Lower lobe of right lung (tissue), 2 donors: ENCODE measurements around the gene ENPP3. TPM values are rescaled to one million over a fixed set of nuclear protein-coding genes. Genes with fewer than 3 reads are reported as not detected.

ENCODE experiments used
- ATAC-seq, 2 donors: fragments of 200-7000 bp; cut with Tn5 transposase; one replicate each; pipeline ENCODE4 v1.9.1; 2020 to 2022; ENCODE audit warnings: mild to moderate bottlenecking in 2 of 2, moderate library complexity in 2 of 2
- DNase-seq: peaks from one replicate; pipeline ENCODE4 v3.0.0-alpha.2; 2020
- H3K27ac ChIP-seq: fragments of 200-600 bp; one replicate; pipeline ENCODE4 v1.8.0; 2022
- H3K27me3 ChIP-seq: fragments of 200-600 bp; one replicate; pipeline ENCODE4 v1.8.0; 2022; ENCODE audit warnings: low read depth
- H3K36me3 ChIP-seq: fragments of 200-600 bp; one replicate; pipeline ENCODE4 v1.8.0; 2022; ENCODE audit warnings: mild to moderate bottlenecking
- H3K4me1 ChIP-seq: fragments of 200-600 bp; one replicate; pipeline ENCODE4 v1.8.0; 2022
- H3K4me3 ChIP-seq: fragments of 200-600 bp; one replicate; pipeline ENCODE4 v1.8.0; 2022; ENCODE audit warnings: mild to moderate bottlenecking
- H3K9me3 ChIP-seq: fragments of 200-600 bp; one replicate; pipeline ENCODE4 v1.8.0; 2022
- intact Hi-C: fragments of 100-400 bp; cut with DNase I; formaldehyde crosslinking; loops from one replicate; pipeline ENCODE4 v1.11.0; 2022
- total RNA-seq: library from RNA; stranded (reverse); fragmentation: NEBNext Ultra II Directional; extraction: Animal tissue kit (Norgen Biotek cat#: 25700); gene quantifications from one replicate; pipeline ENCODE4 v1.2.1, GENCODE V29; 2021
- TF ChIP-seq, protein P1 (sequence below): fragments of 200-600 bp; IDR thresholded peaks from one replicate; pipeline ENCODE4 v1.8.0; 2022; ENCODE audit warnings: antibody characterized with exemption, mild to moderate bottlenecking
- donor health status: DM: no; HTN: yes; CAD: no; lungs with severe emphysema.

ENPP3 gene
- total RNA-seq, 1 donor from 2014 or later = 1.7 TPM

DNA sequence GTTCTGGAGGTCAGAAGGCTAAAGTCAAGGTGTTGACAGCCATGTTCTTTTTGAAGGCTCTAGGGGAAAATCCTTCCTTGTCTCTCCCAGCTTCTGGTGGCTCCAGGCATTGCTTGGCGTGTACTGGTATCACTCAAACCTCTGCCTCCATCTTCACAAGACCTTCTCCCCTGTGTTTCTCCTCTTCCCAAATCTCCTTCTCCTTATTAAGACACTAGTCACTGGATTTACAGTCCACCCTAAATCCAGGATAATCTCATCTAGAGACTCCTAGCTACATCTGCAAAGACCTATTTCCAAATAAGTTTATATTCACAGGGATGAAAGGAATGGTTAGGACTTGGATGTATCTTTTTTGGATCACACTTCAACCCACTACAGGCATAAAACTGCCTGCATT, 99.7 kb downstream of the ENPP3 start:
- no peaks in the 10 kb centered on the region for H3K9me3 ChIP-seq
- no peak for ATAC-seq
- TF ChIP-seq, protein P1, sequence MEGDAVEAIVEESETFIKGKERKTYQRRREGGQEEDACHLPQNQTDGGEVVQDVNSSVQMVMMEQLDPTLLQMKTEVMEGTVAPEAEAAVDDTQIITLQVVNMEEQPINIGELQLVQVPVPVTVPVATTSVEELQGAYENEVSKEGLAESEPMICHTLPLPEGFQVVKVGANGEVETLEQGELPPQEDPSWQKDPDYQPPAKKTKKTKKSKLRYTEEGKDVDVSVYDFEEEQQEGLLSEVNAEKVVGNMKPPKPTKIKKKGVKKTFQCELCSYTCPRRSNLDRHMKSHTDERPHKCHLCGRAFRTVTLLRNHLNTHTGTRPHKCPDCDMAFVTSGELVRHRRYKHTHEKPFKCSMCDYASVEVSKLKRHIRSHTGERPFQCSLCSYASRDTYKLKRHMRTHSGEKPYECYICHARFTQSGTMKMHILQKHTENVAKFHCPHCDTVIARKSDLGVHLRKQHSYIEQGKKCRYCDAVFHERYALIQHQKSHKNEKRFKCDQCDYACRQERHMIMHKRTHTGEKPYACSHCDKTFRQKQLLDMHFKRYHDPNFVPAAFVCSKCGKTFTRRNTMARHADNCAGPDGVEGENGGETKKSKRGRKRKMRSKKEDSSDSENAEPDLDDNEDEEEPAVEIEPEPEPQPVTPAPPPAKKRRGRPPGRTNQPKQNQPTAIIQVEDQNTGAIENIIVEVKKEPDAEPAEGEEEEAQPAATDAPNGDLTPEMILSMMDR = no peak
- no peaks in the 10 kb centered on the region for H3K4me1 ChIP-seq
- H3K36me3 ChIP-seq = no peaks in the 10 kb centered on the region
- no peaks in the 10 kb centered on the region for H3K27me3 ChIP-seq
- intact Hi-C loops = no loop called here
- DNase-seq = no peak
- H3K4me3 ChIP-seq = no peak overlapping the region
- H3K27ac ChIP-seq = no peak overlapping the region

DNA sequence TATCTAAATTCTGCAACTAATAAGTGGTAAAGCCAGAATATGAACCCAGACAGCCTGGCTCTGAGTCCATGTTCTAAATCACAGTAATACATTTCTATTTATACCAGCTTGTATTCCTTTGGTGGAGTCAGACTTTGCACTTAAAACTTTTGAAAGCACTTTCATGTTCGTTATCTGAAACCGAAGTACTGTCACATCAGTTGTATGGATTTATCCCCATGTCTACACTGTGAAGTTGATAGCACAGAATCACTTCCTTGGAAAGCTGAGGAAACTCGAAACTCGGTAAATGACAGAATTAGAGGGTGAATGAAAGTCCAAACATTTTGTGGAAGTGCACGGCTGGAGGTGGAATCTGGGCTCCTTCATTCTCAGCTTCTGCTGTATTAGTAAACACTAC, 102.0 kb downstream of the ENPP3 start:
- no peaks in the 10 kb centered on the region for H3K4me1 ChIP-seq
- no peak overlapping the region for H3K4me3 ChIP-seq
- DNase-seq = no peak
- ATAC-seq = no peak
- no peaks in the 10 kb centered on the region for H3K9me3 ChIP-seq
- TF ChIP-seq, protein P1 = no peak
- H3K36me3 ChIP-seq = no peaks in the 10 kb centered on the region
- no peaks in the 10 kb centered on the region for H3K27me3 ChIP-seq
- intact Hi-C loops = no loop called here
- no peak overlapping the region for H3K27ac ChIP-seq

DNA sequence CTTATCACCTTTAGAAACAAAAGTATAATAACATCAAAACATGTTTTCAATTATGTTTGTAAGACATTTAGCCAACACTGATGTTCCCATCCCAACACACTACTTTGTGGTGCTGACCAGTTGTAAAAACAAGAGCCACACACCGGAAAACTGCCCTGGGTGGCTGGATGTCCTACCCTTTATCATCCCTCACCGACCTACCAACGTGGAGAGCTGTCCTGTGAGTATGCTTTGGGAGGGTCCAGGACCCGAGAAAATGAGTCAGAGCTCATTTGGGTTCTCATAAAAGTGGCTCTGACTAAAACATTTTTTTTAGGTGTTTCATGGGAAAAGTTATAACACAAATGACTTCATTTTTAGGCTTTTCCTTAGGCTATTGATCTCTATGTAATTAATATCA, 103.1 kb downstream of the ENPP3 start:
- no peak for ATAC-seq
- no peaks in the 10 kb centered on the region for H3K27me3 ChIP-seq
- no peaks in the 10 kb centered on the region for H3K4me1 ChIP-seq
- no peaks in the 10 kb centered on the region for H3K9me3 ChIP-seq
- no peaks in the 10 kb centered on the region for H3K36me3 ChIP-seq
- H3K27ac ChIP-seq = no peak overlapping the region
- TF ChIP-seq, protein P1 = no peak
- H3K4me3 ChIP-seq = no peak overlapping the region
- no peak for DNase-seq
- intact Hi-C loops = no loop called here

DNA sequence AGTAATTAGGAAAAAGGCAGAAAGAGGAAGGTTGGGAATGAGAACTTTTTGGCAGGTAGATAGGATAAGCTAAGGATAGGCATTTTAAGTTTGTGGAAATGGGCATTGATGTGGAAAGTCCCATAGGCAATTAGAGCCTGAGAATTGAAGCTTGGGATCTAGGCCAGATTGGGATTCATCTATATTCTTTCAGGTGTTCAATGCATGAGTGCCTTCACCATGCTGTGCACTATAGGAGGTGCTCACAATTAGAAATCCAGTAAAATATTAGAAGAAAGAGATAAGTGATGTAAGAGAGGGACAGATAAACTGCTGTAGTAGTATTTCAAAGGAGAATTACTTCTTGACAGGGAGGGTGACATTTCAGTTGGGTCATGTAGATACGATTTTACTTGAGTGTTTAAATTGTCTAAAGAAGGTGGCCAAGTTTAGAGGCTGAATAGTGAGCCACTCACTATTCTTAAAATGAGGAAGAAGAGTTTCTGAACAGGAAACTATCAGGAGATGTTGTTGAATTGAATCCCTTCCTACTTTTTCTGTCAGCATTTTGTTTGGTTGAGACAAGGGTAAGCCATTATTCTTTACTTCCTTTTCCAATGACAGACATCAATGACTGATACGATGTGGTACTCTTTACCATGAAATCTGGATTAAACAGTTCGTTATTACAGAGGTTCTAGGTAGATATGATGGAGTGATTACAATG, 104.7 kb downstream of the ENPP3 start:
- no peaks in the 10 kb centered on the region for H3K4me1 ChIP-seq
- no peaks in the 10 kb centered on the region for H3K36me3 ChIP-seq
- H3K9me3 ChIP-seq = no peaks in the 10 kb centered on the region
- DNase-seq (no peak), ATAC-seq (no peak)
- H3K4me3 ChIP-seq = no peak overlapping the region
- intact Hi-C loops = no loop called here
- no peak overlapping the region for H3K27ac ChIP-seq
- H3K27me3 ChIP-seq = no peaks in the 10 kb centered on the region
- TF ChIP-seq, protein P1 = no peak

DNA sequence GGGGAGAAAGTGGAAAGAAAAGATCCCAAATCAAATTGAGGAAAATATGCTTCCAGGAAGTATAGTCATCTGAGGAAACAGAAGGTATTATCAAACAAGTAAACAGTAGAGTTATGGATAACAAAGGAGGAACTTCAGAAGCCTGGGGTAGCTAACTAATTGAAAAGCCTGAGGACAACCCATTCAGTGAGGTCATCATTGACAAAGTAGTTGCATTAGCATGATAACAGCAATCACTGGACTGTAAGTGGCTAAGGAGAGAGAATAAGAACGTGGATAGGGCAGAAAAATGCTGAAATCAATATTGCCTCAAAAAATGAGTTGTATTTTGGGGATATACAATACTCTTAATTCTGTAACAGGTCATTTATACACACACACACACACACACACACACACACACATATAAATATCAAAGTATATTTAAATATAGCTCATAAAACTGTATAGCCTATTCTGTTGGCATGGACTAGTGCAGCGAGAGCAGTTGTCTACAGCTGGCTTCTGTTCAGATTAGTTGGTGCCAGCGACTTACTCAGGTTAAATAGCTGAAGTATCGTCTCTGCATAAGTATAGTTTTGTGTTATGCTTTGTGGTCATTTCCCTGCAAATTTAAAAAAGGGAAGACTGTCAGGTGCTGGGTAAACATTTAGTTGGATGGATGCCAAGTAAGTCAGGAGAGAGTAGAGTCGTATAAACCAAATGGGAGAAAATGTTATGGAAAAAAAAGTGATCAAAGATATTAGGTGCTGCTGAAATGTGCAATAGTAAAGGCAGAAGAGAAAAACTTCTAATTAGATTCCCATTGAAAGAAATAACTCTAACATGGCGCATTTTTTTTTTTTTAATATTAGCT, 107.6 kb downstream of the ENPP3 start:
- Histone ChIP-seq H3K36me3 (no peaks in the 10 kb centered on the region), H3K27ac (no peak overlapping the region), H3K4me1 (no peaks in the 10 kb centered on the region), H3K4me3 (no peak overlapping the region), H3K27me3 (no peaks in the 10 kb centered on the region), H3K9me3 (no peaks in the 10 kb centered on the region)
- TF ChIP-seq, protein P1 = no peak
- intact Hi-C loops = no loop called here
- ATAC-seq (no peak), DNase-seq (no peak)
